ENCODE measurements around the gene GNRH2.

GRCh38 chr20:3010985-3011723 is 32.3 kb upstream of the GNRH2 start:
- TF ChIP-seq EZH2 (IDR thresholded peaks at IDR 0.05; ENCODE audit: borderline replicate concordance, low read depth, low read length, severe bottlenecking) = no peak
- TF ChIP-seq, protein P1, sequence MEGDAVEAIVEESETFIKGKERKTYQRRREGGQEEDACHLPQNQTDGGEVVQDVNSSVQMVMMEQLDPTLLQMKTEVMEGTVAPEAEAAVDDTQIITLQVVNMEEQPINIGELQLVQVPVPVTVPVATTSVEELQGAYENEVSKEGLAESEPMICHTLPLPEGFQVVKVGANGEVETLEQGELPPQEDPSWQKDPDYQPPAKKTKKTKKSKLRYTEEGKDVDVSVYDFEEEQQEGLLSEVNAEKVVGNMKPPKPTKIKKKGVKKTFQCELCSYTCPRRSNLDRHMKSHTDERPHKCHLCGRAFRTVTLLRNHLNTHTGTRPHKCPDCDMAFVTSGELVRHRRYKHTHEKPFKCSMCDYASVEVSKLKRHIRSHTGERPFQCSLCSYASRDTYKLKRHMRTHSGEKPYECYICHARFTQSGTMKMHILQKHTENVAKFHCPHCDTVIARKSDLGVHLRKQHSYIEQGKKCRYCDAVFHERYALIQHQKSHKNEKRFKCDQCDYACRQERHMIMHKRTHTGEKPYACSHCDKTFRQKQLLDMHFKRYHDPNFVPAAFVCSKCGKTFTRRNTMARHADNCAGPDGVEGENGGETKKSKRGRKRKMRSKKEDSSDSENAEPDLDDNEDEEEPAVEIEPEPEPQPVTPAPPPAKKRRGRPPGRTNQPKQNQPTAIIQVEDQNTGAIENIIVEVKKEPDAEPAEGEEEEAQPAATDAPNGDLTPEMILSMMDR (IDR thresholded peaks at IDR 0.05; ENCODE audit: extremely low read depth in 1 of 2, insufficient read depth in 1 of 2, low read depth in 1 of 2, low read length in 2 of 2) = no peak
- no peak for TF ChIP-seq MYC (IDR thresholded peaks at IDR 0.05; ENCODE audit: low read depth, low read length)
- no peak for TF ChIP-seq POLR2A (IDR thresholded peaks at IDR 0.05; ENCODE audit: low read depth, low read length)
- no peak for TF ChIP-seq GATA2 (IDR thresholded peaks at IDR 0.05; ENCODE audit: insufficient read depth, insufficient read length, low read depth, low read length)
- no peak for TF ChIP-seq POLR2AphosphoS5 (IDR thresholded peaks at IDR 0.05; ENCODE audit: insufficient read depth, low read depth, low read length)
- TF ChIP-seq JUN (IDR thresholded peaks at IDR 0.05; ENCODE audit: borderline replicate concordance, insufficient read depth, insufficient read length, low read depth) = no peak
